Measurements from ENCODE around the gene CCPG1.

CCPG1 gene

GRCh38 chr15:55381595-55381994 is 26.6 kb downstream of the CCPG1 start:
- DNase-seq (ENCODE audit: low read depth, low spot score): no peak

GRCh38 chr15:55379095-55379494 is 29.1 kb downstream of the CCPG1 start:
- no peak for DNase-seq (ENCODE audit: low read depth, low spot score)

- DNase-seq (ENCODE audit: low read depth, low spot score): no peak
These were observed 35.3 kb downstream of the CCPG1 start for GRCh38 chr15:55372701-55373440.

GRCh38 chr15:55366981-55367380 is 41.2 kb downstream of the CCPG1 start:
- no peak for DNase-seq (ENCODE audit: low read depth, low spot score)

GRCh38 chr15:55362641-55363040 is 45.5 kb downstream of the CCPG1 start:
- DNase-seq (ENCODE audit: low read depth, low spot score): no peak

- no peak for DNase-seq (ENCODE audit: low read depth, low spot score)
These were observed 47.1 kb downstream of the CCPG1 start for GRCh38 chr15:55361048-55361447.

GRCh38 chr15:55360256-55360655 is 47.9 kb downstream of the CCPG1 start:
- no peak for DNase-seq (ENCODE audit: low read depth, low spot score)

GRCh38 chr15:55358471-55358870 is 49.7 kb downstream of the CCPG1 start:
- no peak for DNase-seq (ENCODE audit: low read depth, low spot score)

GRCh38 chr15:55357774-55358173 is 50.4 kb downstream of the CCPG1 start:
- DNase-seq (ENCODE audit: low read depth, low spot score): no peak

GRCh38 chr15:55356985-55357585 is 51.1 kb downstream of the CCPG1 start:
- no peak for DNase-seq (ENCODE audit: low read depth, low spot score)

- no peak for DNase-seq (ENCODE audit: low read depth, low spot score)
These were observed 55.1 kb downstream of the CCPG1 start for GRCh38 chr15:55353025-55353424.

GRCh38 chr15:55349282-55349681 is 58.9 kb downstream of the CCPG1 start:
- DNase-seq (ENCODE audit: low read depth, low spot score): no peak

GRCh38 chr15:55348281-55348778 is 59.8 kb downstream of the CCPG1 start:
- peak; percentile 29 for DNase-seq (ENCODE audit: low read depth, low spot score)

- DNase-seq (ENCODE audit: low read depth, low spot score): peak; percentile 61
These were observed 64.0 kb downstream of the CCPG1 start for GRCh38 chr15:55344206-55344605.

- DNase-seq (ENCODE audit: low read depth, low spot score): no peak
These were observed 65.0 kb downstream of the CCPG1 start for GRCh38 chr15:55343168-55343567.

- DNase-seq (ENCODE audit: low read depth, low spot score): no peak
These were observed 71.0 kb downstream of the CCPG1 start for GRCh38 chr15:55337160-55337559.

- no peak for DNase-seq (ENCODE audit: low read depth, low spot score)
These were observed 73.2 kb downstream of the CCPG1 start for GRCh38 chr15:55334997-55335396.

GRCh38 chr15:55334371-55334770 is 73.8 kb downstream of the CCPG1 start:
- no peak for DNase-seq (ENCODE audit: low read depth, low spot score)

GRCh38 chr15:55327387-55327786 is 80.8 kb downstream of the CCPG1 start:
- DNase-seq (ENCODE audit: low read depth, low spot score): no peak

- no peak for DNase-seq (ENCODE audit: low read depth, low spot score)
These were observed 85.7 kb downstream of the CCPG1 start for GRCh38 chr15:55322467-55322866.

- no peak for DNase-seq (ENCODE audit: low read depth, low spot score)
These were observed 87.2 kb downstream of the CCPG1 start for GRCh38 chr15:55320963-55321362.

- no peak for DNase-seq (ENCODE audit: low read depth, low spot score)
These were observed 88.0 kb downstream of the CCPG1 start for GRCh38 chr15:55320238-55320550.

- no peak for DNase-seq (ENCODE audit: low read depth, low spot score)
These were observed 88.5 kb downstream of the CCPG1 start for GRCh38 chr15:55319537-55320237.
